Stimulated activated naive CD8-positive, alpha-beta T cell treated with anti-CD3 and anti-CD28 coated beads, Interleukin-15, amount 100 ng/mL, for 72 hours (primary cell): ENCODE data around the gene BCKDHB.

Experiments
- ATAC-seq: fragments of 150-1000 bp; cut with Tn5 transposase; 2 replicates; pipeline ENCODE4 v1.10.0; 2021; ENCODE audit warnings: mild to moderate bottlenecking, moderate library complexity
- DNase-seq, 2 donors: peaks; one replicate each; pipeline ENCODE4 v3.0.0; 2021 to 2022
- H3K27ac Mint-ChIP-seq, 2 donors: one replicate each; pipeline ENCODE4 v1.8.0; 2022; ENCODE audit warnings: mild to moderate bottlenecking in 2 of 2, mixed read lengths in 2 of 2, moderate library complexity in 2 of 2
- H3K27me3 Mint-ChIP-seq: one replicate; pipeline ENCODE4 v1.8.0; 2022; ENCODE audit warnings: mixed read lengths
- H3K4me1 Mint-ChIP-seq: one replicate; pipeline ENCODE4 v1.8.0; 2022; ENCODE audit warnings: mild to moderate bottlenecking, mixed read lengths
- H3K4me3 Mint-ChIP-seq, 2 donors: one replicate each; pipeline ENCODE4 v1.8.0; 2022; ENCODE audit warnings: mild to moderate bottlenecking in 2 of 2, mixed read lengths in 2 of 2, moderate library complexity in 1 of 2
- H3K9me3 Mint-ChIP-seq, 2 donors: one replicate each; pipeline ENCODE4 v1.8.0; 2022; ENCODE audit warnings: mixed read lengths in 2 of 2

The BCKDHB gene

DNA sequence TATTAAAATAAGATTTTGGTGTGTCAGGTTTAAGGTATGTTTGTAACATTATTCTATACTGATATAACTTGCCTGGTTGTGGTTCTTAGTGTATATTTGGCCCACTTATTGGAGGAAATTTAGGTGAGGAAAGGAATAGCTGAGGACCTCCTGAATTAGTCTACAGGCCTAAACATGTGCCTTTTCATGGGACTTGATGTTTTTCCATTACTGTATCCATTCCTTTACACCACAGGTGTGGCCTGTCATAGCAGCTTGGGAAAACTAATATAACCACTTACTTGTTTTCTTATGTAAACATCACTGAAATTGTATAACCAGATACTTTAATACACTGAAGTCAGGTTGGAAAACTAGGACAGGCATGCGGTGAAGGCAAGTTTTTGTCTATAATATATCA is 27.6 kb downstream of the BCKDHB start:
- ATAC-seq (no peak), DNase-seq (no peak)
- Mint-ChIP-seq H3K9me3 (no peaks in the 10 kb centered on the region), H3K4me1 (no peaks in the 10 kb centered on the region), H3K27ac (no peak overlapping the region), H3K27me3 (no peaks in the 10 kb centered on the region), H3K4me3 (no peak overlapping the region)

DNA sequence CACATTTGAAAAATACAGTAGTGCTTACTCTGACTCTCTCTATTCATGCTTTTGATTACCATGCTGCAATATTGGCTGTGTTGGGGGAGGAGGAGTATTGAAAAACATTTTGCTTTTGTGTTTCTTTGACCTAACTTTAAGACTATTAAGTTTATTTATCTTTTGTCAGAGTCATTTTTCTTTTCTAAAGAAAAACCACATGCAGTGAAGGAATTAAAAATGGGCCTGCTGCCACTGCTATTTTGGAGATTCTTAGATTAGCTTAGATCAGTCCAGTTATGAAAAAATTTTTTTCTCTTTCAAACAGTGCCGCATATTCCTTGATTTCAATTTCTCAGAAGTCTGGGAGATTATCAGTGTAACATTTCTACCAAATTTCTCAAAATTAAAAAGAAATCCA is 36.1 kb downstream of the BCKDHB start:
- no peak overlapping the region for H3K4me3 Mint-ChIP-seq
- H3K4me1 Mint-ChIP-seq, result no peaks in the 10 kb centered on the region
- no peaks in the 10 kb centered on the region for H3K27me3 Mint-ChIP-seq
- no peak overlapping the region for H3K27ac Mint-ChIP-seq
- DNase-seq (no peak), ATAC-seq (no peak)
- H3K9me3 Mint-ChIP-seq, result peaks cover 0 to 6% of the 10 kb centered on the region in 2 donors

GRCh38 chr6:80143419-80143937 is 37.0 kb downstream of the BCKDHB start:
- Mint-ChIP-seq H3K4me3 (no peak overlapping the region), H3K4me1 (no peaks in the 10 kb centered on the region), H3K9me3 (peaks cover 0 to 6% of the 10 kb centered on the region in 2 donors), H3K27me3 (no peaks in the 10 kb centered on the region), H3K27ac (no peak overlapping the region)
- ATAC-seq (no peak), DNase-seq (no peak)

- Mint-ChIP-seq H3K4me3 (no peak overlapping the region), H3K4me1 (no peaks in the 10 kb centered on the region), H3K27ac (no peak overlapping the region), H3K27me3 (no peaks in the 10 kb centered on the region), H3K9me3 (peaks cover 0 to 6% of the 10 kb centered on the region in 2 donors)
- DNase-seq (no peak), ATAC-seq (no peak)
Observed at GRCh38 chr6:80144753-80145315, 38.4 kb downstream of the BCKDHB start.

DNA sequence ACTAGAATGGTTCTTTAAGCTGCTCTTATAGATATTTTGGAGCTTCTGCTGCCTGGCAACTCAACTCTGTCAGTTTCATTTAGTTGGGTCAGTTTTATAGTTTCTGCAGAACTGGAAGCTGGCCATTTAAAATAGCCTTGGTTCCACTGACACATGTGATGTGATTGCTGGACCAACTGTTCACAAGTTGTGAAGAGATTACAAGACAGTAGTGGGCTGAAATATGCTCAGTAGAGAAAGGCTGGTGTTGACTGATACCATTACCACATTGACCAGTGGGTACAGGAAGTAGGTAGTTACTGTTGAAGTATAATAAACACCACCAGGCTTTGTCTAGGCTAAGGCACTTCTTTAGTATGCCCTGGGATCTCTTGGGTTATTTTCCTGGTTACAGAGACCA is 39.0 kb downstream of the BCKDHB start:
- Mint-ChIP-seq H3K4me1 (no peaks in the 10 kb centered on the region), H3K27ac (no peak overlapping the region), H3K9me3 (peaks cover 0 to 6% of the 10 kb centered on the region in 2 donors), H3K4me3 (no peak overlapping the region), H3K27me3 (no peaks in the 10 kb centered on the region)
- no peak for ATAC-seq
- no peak for DNase-seq

DNA sequence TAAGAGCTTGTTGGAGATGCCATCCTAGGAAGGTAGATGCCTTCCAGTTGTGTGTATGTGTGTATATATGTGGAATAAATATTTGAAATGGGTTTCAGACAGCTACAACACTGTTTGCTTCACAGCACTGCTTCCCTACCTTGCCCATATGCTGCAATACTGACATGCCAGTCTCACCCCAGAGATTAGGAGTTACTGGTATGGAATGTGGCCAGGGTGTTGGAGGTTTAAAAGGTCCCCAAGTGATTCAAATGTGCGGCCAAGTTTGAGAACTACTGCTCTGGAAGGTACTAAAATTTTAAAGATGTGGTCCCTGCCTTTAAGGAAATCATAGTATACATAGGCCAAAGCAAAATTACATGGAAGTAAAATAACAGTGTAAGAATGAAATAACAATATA is 39.5 kb downstream of the BCKDHB start:
- Mint-ChIP-seq H3K4me3 (no peak overlapping the region), H3K9me3 (peaks cover 0 to 6% of the 10 kb centered on the region in 2 donors), H3K4me1 (no peaks in the 10 kb centered on the region), H3K27me3 (no peaks in the 10 kb centered on the region), H3K27ac (no peak overlapping the region)
- DNase-seq (no peak), ATAC-seq (no peak)

DNA sequence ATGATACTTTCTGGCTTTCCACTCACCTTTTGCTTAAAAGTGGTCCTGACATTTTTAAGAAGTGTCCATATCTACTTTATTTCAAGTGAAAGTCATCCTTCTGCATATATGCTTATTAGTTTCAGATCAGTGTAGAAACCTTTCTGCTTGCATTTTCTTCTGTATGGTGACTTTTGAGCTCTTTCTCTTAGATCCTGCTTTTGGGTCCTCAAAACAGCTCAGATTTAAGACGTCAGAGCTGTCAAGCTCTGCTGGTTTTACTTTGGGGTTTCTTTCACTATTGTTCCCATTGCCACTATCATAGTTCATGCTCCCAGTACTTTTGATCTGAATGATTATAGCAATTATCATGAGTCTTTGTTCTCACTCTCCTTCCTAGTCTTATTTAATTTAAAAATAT is 41.7 kb downstream of the BCKDHB start:
- Mint-ChIP-seq H3K9me3 (peaks cover 0 to 6% of the 10 kb centered on the region in 2 donors), H3K27me3 (no peaks in the 10 kb centered on the region)

GRCh38 chr6:80151635-80152034 is 45.2 kb downstream of the BCKDHB start:
- H3K4me3 Mint-ChIP-seq, result no peak overlapping the region
- no peaks in the 10 kb centered on the region for H3K4me1 Mint-ChIP-seq
- no peak overlapping the region for H3K27ac Mint-ChIP-seq
- no peaks in the 10 kb centered on the region for H3K27me3 Mint-ChIP-seq
- DNase-seq, result no peak
- H3K9me3 Mint-ChIP-seq, result peaks cover 0 to 3% of the 10 kb centered on the region in 2 donors
- ATAC-seq, result no peak

More for the DNA sequence above, 41.7 kb downstream of the BCKDHB start:
- ATAC-seq, result no peak
- Mint-ChIP-seq H3K27ac (peak overlapping the region in 1 of 2 donors; percentile 46), H3K4me3 (no peak overlapping the region), H3K4me1 (no peaks in the 10 kb centered on the region)
- no peak for DNase-seq

DNA sequence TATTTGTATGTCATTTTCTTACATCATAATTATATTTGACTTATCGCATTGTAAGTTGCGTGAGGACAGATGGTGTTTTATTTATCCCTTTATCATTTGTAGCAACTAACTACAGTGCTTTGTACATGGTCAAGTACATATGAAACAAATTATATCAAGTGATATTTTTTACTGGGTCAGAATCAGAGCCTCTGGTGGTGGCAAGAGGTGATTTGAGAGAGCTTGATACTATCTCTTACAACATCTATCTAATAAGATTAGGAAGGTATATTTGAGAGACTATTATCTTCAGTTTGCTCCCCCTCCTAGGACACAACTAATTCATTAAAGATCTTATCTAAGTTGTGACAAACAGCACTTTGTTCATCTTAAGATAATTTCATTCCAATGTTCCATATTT is 47.7 kb downstream of the BCKDHB start:
- Mint-ChIP-seq H3K4me3 (no peak overlapping the region), H3K27ac (no peak overlapping the region), H3K27me3 (no peaks in the 10 kb centered on the region), H3K9me3 (no peaks in the 10 kb centered on the region), H3K4me1 (no peaks in the 10 kb centered on the region)
- DNase-seq (no peak), ATAC-seq (no peak)

DNA sequence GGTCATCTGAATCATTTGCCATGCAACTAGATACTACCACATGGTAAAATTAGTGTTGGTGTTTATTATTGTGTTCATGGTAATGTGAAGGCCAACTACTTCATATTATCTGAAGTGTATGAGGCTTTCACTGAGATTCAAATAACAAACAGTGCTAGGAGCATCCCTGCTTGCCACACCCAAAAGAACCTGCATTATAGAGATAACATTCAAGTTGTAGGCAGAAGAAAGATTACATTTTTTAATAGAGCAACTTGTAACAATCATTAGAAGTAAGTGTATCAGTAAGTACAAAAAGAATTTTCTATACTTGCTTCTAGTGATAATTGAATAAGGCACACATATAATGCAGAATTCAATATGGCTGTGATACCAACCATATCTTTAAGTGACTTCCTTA is 49.8 kb downstream of the BCKDHB start:
- DNase-seq (no peak), ATAC-seq (no peak)
- no peaks in the 10 kb centered on the region for H3K27me3 Mint-ChIP-seq
- no peak overlapping the region for H3K4me3 Mint-ChIP-seq
- H3K9me3 Mint-ChIP-seq, result no peaks in the 10 kb centered on the region
- H3K4me1 Mint-ChIP-seq, result no peaks in the 10 kb centered on the region
- H3K27ac Mint-ChIP-seq, result no peak overlapping the region

DNA sequence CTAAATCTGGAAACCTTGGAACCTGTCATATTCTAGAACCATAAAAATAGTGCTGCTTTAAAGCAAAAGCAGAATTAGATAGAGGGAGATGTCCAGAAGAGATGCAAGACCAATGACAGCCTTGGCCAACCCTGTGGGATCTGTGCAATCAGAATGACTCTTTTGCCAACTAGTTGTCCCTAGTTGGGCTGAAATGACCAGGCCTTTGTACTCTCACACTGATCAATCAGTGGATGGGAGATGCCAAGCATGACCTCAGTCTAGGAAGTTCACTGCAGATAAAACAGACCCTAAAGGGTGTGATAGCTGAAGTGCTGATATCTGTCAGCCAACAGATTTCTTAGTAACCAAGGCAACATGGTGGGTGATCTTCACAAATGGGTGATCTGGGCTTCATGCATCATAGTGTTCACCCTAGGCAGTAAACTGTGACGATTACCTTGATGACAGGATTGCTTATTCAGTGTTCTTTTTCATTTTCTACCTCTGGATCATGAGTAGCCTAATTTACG is 52.1 kb downstream of the BCKDHB start:
- H3K27ac Mint-ChIP-seq, result no peak overlapping the region
- no peaks in the 10 kb centered on the region for H3K9me3 Mint-ChIP-seq
- DNase-seq (no peak), ATAC-seq (no peak)
- no peaks in the 10 kb centered on the region for H3K4me1 Mint-ChIP-seq
- no peak overlapping the region for H3K4me3 Mint-ChIP-seq
- H3K27me3 Mint-ChIP-seq, result no peaks in the 10 kb centered on the region

- H3K4me1 Mint-ChIP-seq, result no peaks in the 10 kb centered on the region
- H3K4me3 Mint-ChIP-seq, result no peak overlapping the region
- no peaks in the 10 kb centered on the region for H3K9me3 Mint-ChIP-seq
- ATAC-seq (no peak), DNase-seq (no peak)
- H3K27ac Mint-ChIP-seq, result no peak overlapping the region
- H3K27me3 Mint-ChIP-seq, result no peaks in the 10 kb centered on the region
Observed at GRCh38 chr6:80161434-80161833, 55.0 kb downstream of the BCKDHB start.

GRCh38 chr6:80163754-80164187 is 57.3 kb downstream of the BCKDHB start:
- ATAC-seq (peak; percentile 63), DNase-seq (peak; percentile 12 to 17)
- H3K9me3 Mint-ChIP-seq, result no peaks in the 10 kb centered on the region
- no peak overlapping the region for H3K27ac Mint-ChIP-seq
- no peaks in the 10 kb centered on the region for H3K4me1 Mint-ChIP-seq
- no peaks in the 10 kb centered on the region for H3K27me3 Mint-ChIP-seq
- H3K4me3 Mint-ChIP-seq, result no peak overlapping the region

- peak; percentile 98 for ATAC-seq
- H3K27ac Mint-ChIP-seq, result peak overlapping the region in 1 of 2 donors; percentile 38
- H3K9me3 Mint-ChIP-seq, result no peaks in the 10 kb centered on the region
- H3K4me3 Mint-ChIP-seq, result peak overlapping the region; percentile 27 to 62
- no peaks in the 10 kb centered on the region for H3K27me3 Mint-ChIP-seq
- H3K4me1 Mint-ChIP-seq, result no peaks in the 10 kb centered on the region
- DNase-seq, result peak in 1 of 2 donors; percentile 44
Observed at GRCh38 chr6:80165143-80165542, 58.7 kb downstream of the BCKDHB start.

- Mint-ChIP-seq H3K27me3 (no peaks in the 10 kb centered on the region), H3K9me3 (no peaks in the 10 kb centered on the region), H3K4me3 (no peak overlapping the region), H3K27ac (no peak overlapping the region), H3K4me1 (no peaks in the 10 kb centered on the region)
- ATAC-seq (no peak), DNase-seq (no peak)
Observed at GRCh38 chr6:80165819-80166218, 59.3 kb downstream of the BCKDHB start.

- DNase-seq (no peak), ATAC-seq (no peak)
- H3K27ac Mint-ChIP-seq, result no peak overlapping the region
- no peaks in the 10 kb centered on the region for H3K27me3 Mint-ChIP-seq
- peaks cover 0 to 3% of the 10 kb centered on the region in 2 donors for H3K9me3 Mint-ChIP-seq
- no peaks in the 10 kb centered on the region for H3K4me1 Mint-ChIP-seq
- H3K4me3 Mint-ChIP-seq, result no peak overlapping the region
Observed at GRCh38 chr6:80170433-80170832, 64.0 kb downstream of the BCKDHB start.

DNA sequence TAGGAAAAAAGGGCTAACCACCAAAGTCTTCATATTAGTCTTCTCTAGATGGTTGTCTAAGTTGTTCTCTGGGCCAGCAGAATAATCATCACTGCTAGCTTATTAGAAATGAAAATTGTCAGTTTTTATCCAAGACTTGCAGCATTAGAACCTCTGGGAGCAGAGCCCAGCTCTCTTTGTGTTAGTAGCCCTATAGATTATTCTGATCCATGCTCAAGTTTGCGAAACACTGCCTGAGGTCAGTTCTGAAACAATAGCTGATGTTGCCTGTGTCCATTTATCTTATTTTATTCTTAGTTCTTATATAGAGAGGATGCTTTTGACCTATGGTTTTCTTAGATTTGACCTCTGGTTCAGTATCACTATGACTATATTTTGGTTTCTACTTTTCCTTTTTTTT is 66.9 kb downstream of the BCKDHB start:
- Mint-ChIP-seq H3K4me3 (no peak overlapping the region), H3K4me1 (no peaks in the 10 kb centered on the region), H3K9me3 (peaks cover 0 to 3% of the 10 kb centered on the region in 2 donors), H3K27ac (no peak overlapping the region), H3K27me3 (no peaks in the 10 kb centered on the region)
- DNase-seq (no peak), ATAC-seq (no peak)
